ENCODE results near the gene PPP1R15B.

PPP1R15B gene

GRCh38 chr1:204366759-204367158 lies 44.9 kb downstream of the PPP1R15B start:
- no peak for DNase-seq (ENCODE audit: low read depth)

DNA sequence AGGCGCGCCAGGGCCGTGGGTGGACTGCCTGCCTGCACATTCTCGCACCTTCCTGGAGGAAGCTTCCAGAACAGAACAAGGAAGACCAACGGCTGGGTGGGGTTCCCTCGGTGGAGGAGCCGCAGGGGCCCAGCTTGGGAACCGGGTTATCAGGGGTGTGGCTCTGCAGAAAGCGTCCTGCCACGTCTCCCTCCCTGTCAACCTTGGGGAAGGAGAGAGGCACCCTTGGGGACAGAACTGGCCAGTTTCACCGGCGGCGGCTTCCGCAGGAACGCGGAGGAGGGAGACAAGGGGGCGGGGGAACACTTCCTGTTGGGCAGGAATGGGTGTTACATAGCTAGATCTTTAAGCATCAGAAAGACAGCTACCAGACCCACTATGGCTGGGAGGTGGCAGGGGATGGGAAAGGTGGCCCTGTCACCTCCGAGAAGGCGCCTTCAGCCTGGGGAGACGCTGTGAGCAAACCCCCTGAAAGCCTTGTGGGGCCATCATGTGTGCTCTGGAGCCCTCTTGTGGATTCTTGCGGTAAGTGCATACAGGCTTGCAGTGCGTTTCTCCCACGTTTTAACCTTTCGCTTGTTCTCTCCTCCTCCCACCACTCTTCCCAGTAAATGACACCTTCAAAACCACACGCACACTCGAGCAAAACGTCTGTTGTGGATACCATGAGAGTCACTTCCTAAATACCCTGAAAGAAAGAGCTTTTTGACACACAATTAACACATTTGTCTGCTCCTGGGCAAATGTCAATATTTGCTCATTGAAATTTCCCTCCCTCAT lies 48.1 kb downstream of the PPP1R15B start:
- DNase-seq (ENCODE audit: low read depth): peak; percentile 97

DNA sequence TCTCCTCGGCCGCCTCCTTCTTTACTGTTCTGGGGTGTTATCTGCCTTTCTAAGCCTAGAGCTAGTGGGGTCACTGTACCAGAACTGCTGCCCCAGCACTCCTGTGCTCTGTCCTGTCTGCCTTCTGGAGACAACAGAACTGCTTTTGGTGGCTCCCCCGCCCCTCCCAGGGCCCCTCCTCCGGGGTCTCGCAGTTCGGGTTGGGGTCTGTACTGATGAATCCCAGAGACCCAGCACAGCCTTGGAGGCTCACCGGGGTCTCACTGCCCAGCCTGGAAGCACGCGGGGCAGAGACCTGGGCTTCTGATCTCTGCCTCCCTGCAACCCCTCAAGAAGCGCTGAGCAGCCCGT lies 48.7 kb downstream of the PPP1R15B start:
- no peak for DNase-seq (ENCODE audit: low read depth)

DNA sequence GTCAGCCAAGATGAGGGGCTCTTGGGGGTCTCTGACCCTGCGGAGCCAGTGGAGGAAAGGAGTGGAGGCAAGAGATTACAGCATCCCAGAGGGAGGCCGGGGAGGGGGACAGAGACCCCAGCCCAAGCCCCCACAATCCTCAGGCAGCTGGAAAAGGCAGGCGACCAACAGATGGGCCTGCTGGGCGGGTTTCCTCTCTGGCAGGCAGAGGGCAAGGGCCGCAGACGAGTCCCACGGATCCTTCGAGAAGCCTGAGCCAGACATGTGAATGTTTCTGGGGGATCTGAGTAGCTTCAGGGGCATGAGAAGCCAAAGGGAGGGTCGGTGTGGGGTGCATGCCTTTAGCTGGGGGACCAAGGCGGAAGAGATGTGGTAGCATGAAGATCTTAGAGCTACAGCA lies 49.8 kb downstream of the PPP1R15B start:
- DNase-seq (ENCODE audit: low read depth): no peak

DNA sequence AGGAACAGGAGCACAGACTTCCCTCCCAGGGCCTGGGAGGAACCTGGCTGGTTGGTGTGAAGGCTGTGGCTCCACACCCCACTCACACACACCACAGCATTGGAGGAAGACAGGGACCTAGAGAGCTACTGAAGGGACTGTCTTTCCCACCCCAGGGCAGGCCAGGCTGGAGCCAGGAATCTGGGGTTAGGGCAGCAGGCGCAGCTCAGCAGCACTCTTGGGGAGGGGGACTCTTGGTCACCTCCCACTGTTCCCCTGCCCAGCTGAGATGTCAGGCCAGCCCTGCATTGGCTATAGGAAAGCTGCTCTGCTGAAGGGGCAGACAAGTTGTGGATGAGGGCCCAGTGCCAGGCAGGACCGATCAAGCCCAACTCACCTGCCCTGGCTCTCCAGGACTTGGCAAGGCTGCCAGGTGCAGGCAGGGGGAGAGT lies 50.3 kb downstream of the PPP1R15B start:
- peak; percentile 76 for DNase-seq (ENCODE audit: low read depth)

GRCh38 chr1:204360314-204360713 lies 51.3 kb downstream of the PPP1R15B start:
- DNase-seq (ENCODE audit: low read depth): no peak

GRCh38 chr1:204359474-204360255 lies 52.0 kb downstream of the PPP1R15B start, which contains the start of gene PLEKHA6:
PLEKHA6 (minus strand) TSS chr1:204359929; CDS start chr1:204273727, 86,202 bp downstream.
- DNase-seq (ENCODE audit: low read depth): peak; percentile 86

GRCh38 chr1:204359131-204359473 lies 52.5 kb downstream of the PPP1R15B start:
- DNase-seq (ENCODE audit: low read depth): no peak

DNA sequence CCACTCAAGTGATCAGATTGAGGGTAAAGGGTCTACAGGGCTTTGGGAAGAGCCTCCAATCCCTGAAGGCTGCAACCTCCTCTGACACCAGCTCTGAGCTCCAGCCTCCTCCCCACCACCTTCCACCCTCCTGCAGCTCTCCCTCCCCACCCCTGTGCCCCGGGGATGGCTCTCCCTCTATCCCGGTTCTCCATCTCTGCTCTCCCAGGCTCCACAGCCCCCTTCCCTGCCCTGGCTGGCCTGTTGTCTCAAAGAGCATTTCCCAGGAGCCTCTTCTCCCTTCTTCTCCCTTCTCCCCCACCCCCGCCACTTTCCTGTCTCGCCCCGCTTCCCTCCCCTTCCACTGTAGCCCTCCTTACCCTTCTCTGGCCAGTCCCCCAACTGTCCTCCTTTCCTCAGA lies 53.0 kb downstream of the PPP1R15B start:
- no peak for DNase-seq (ENCODE audit: low read depth)

- DNase-seq (ENCODE audit: low read depth): no peak
Measured at GRCh38 chr1:204357551-204358490, 53.8 kb downstream of the PPP1R15B start.

DNA sequence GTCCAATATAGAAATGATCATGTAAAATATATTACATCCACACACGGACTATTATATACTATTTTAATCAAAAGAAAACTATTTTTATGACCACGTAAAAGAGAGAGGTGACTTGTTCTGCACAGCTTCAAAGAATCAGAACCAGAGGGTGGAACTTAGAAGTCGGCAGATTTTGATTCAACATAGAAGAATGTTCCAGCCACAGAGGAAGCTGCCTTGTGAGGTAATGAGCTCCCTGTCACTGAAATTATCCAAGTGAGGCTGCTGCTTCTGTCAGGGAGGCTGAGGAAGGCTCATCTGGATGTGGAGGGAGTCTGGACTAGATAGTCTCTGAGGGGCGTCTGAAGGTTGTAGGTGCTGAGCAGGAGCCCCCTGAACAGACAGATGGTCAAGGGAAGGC lies 54.6 kb downstream of the PPP1R15B start:
- DNase-seq (ENCODE audit: low read depth): no peak

GRCh38 chr1:204355913-204356312 lies 55.7 kb downstream of the PPP1R15B start:
- no peak for DNase-seq (ENCODE audit: low read depth)

GRCh38 chr1:204354579-204354978 lies 57.0 kb downstream of the PPP1R15B start:
- no peak for DNase-seq (ENCODE audit: low read depth)

Measured in CMK (cell line).